ENCODE measurements around the gene MINK1. TPM values are rescaled to one million over a fixed set of nuclear protein-coding genes. Genes with fewer than 3 reads are reported as not detected.

Gene MINK1
- total and polyA plus RNA-seq, 2 of the 13 experiments (the other 11 are each of a cell fraction or from before 2014, with no cell fraction given): 17.2 to 63.9 TPM

GRCh38 chr17:4849011-4849536, 15.9 kb downstream of the MINK1 start:
- Histone ChIP-seq H3K9ac (ENCODE audit: insufficient read depth, low read depth, low read length) (no peak overlapping the region), H3K36me3 (replicated peaks in 1 of 2; ENCODE audit: control insufficient read depth in 1 of 2, insufficient read depth in 2 of 2, low read length in 2 of 2) (peaks cover 0 to 24% of the 10 kb centered on the region in 2 experiments; a peak in 3 of 5 replicates), H3K4me3 (replicated peaks in 1 of 3; ENCODE audit: insufficient read depth in 1 of 3, low read depth in 2 of 3, low read length in 3 of 3) (no peak overlapping the region), H4K20me1 (ENCODE audit: insufficient read depth, low read length) (peaks cover 26% of the 10 kb centered on the region; the same call in 1 of the 2 replicates), H3K79me2 (ENCODE audit: insufficient read depth, low read length) (peaks cover 74% of the 10 kb centered on the region), H3K27ac (ENCODE audit: extremely low read length, insufficient read depth, low read length) (no peak overlapping the region), H3K4me2 (ENCODE audit: low read depth, low read length) (no peak overlapping the region), H2AFZ (ENCODE audit: low read length) (no peak overlapping the region), H3K9me3 (ENCODE audit: low read length) (no peaks in the 10 kb centered on the region), H3K27me3 (ENCODE audit: control insufficient read depth in 1 of 2, insufficient read depth in 2 of 2, low read length in 2 of 2) (no peaks in the 10 kb centered on the region), H3K4me1 (ENCODE audit: insufficient read depth, low read length) (peaks cover 69% of the 10 kb centered on the region)
- no peak for DNase-seq (ENCODE audit: low spot score)
- ChIA-PET CTCF (ENCODE audit: low intra/inter-chr PET ratio, low total read pairs) (no interaction called here), POLR2A (interaction anchor here (2.5 kb wide), 1 partner anchor 9 kb away, joined by 5 read pairs; no protein-coding TSS in a partner anchor)
- WGBS (ENCODE audit: low lambda C conversion rate): 98% methylated on average over 5 of the region's 5 CpGs
- in situ Hi-C loops (cut with HindIII; ENCODE audit: extremely low pct_ligation_motif_present, low pct_unique_long_range_greater_than_20kb) (no loop called here), intact Hi-C loops (cut with micrococcal nuclease; ENCODE audit: unreplicated experiment) (no loop called here)
- no peak for FAIRE-seq
- ATAC-seq: no peak
- BruUV-seq (replicated peaks): no TSS peak
- TF ChIP-seq BCL6 (CRISPR knock-in tag; IDR thresholded peaks at IDR 0.05) (no peak), ZXDC (CRISPR knock-in tag; IDR thresholded peaks at IDR 0.05) (no peak), FIP1L1 (IDR thresholded peaks at IDR 0.05; ENCODE audit: borderline replicate concordance, insufficient read depth, low read depth, low read length) (no peak), MTA1 (CRISPR knock-in tag; IDR thresholded peaks at IDR 0.05; ENCODE audit: borderline replicate concordance) (no peak), HES4 (CRISPR knock-in tag; IDR thresholded peaks at IDR 0.05; ENCODE audit: borderline replicate concordance) (no peak), ZNF383 (CRISPR knock-in tag; IDR thresholded peaks at IDR 0.05; ENCODE audit: borderline replicate concordance) (no peak), DRAP1 (CRISPR knock-in tag; IDR thresholded peaks at IDR 0.05) (no peak), TRIM24 (CRISPR knock-in tag; IDR thresholded peaks at IDR 0.05) (no peak), DNMT3B (CRISPR knock-in tag; conservative IDR thresholded peaks at IDR 0.05) (no peak), ZNF382 (CRISPR knock-in tag; IDR thresholded peaks at IDR 0.05; ENCODE audit: borderline replicate concordance) (no peak), POLR2G (IDR thresholded peaks at IDR 0.05; ENCODE audit: low read depth, low read length) (no peak), HNF1A (IDR thresholded peaks at IDR 0.05; ENCODE audit: low read depth) (no peak), HNF1A (CRISPR knock-in tag; IDR thresholded peaks at IDR 0.05; ENCODE audit: borderline replicate concordance) (no peak), SRSF9 (IDR thresholded peaks at IDR 0.05; ENCODE audit: borderline replicate concordance, insufficient read depth, low read depth, low read length, poor library complexity, severe bottlenecking) (no peak), MEIS2 (CRISPR knock-in tag; IDR thresholded peaks at IDR 0.05) (no peak)
- TF ChIP-seq, protein P1, sequence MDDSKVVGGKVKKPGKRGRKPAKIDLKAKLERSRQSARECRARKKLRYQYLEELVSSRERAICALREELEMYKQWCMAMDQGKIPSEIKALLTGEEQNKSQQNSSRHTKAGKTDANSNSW (CRISPR knock-in tag; IDR thresholded peaks at IDR 0.05; ENCODE audit: borderline replicate concordance): no peak
